HEK293 (cell line): ENCODE results near the gene INSIG2.

ENCODE experiments used
- BCL11B ChIP-seq: fragments of 450-650 bp; formaldehyde crosslinking; IDR thresholded peaks from 2 replicates; pipeline ENCODE4 v1.5.1; 2016; ENCODE audit warnings: low read depth, missing biosample characterization, missing genetic modification characterization
- HOXD13 ChIP-seq: sonication (generic); formaldehyde crosslinking; IDR thresholded peaks from 2 replicates; pipeline ENCODE4 v1.8.0; 2022; ENCODE audit warnings: missing genetic modification reagents, borderline replicate concordance
- SP2 ChIP-seq: fragments of 450-650 bp; formaldehyde crosslinking; IDR thresholded peaks from 2 replicates; pipeline ENCODE4 v1.5.1; 2016; ENCODE audit warnings: missing biosample characterization, missing genetic modification characterization
- ZBTB1 ChIP-seq: fragments of 450-650 bp; formaldehyde crosslinking; IDR thresholded peaks from 2 replicates; pipeline ENCODE4 v1.5.1; 2016; ENCODE audit warnings: missing biosample characterization, missing genetic modification characterization
- ZNF24 ChIP-seq: fragments of 450-650 bp; formaldehyde crosslinking; IDR thresholded peaks from 2 replicates; pipeline ENCODE4 v1.5.1; 2016; ENCODE audit warnings: missing biosample characterization, missing genetic modification characterization
- ZNF610 ChIP-seq: fragments of 450-650 bp; formaldehyde crosslinking; IDR thresholded peaks from 2 replicates; pipeline ENCODE4 v1.5.1; 2016; ENCODE audit warnings: missing biosample characterization, missing genetic modification characterization, borderline replicate concordance
- TF ChIP-seq, protein P1 (sequence below): fragments of 450-650 bp; formaldehyde crosslinking; IDR thresholded peaks from 2 replicates; pipeline ENCODE4 v1.5.1; 2016; ENCODE audit warnings: missing biosample characterization, missing genetic modification characterization
- TF ChIP-seq, protein P2 (sequence below): fragments of 450-650 bp; formaldehyde crosslinking; IDR thresholded peaks from 2 replicates; pipeline ENCODE4 v1.5.1; 2016; ENCODE audit warnings: missing biosample characterization, missing genetic modification characterization

DNA sequence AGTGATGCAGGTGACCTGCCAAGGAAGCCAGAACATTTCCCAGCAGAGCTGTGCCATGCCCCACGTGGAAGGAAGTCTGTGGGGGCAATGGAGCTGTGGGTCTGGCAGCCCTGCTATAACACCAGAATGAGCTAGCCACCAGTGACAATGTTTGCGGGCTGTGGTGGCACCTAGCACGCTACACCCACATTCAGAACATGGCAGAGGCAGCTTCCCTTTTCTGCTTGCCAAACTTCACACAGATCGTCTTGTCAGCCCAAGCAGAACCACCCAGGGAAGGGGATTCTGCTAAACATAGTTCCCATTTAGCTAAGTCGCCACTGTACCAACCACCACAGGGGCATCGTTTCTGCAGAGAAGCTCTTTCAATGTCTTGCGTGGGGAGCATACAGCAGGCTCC lies 47.4 kb upstream of the INSIG2 start:
- TF ChIP-seq ZNF24 (no peak), HOXD13 (CRISPR knock-in tag) (no peak), BCL11B (tag by site-specific recombination) (no peak), SP2 (tag by site-specific recombination) (no peak), ZBTB1 (tag by site-specific recombination) (no peak), ZNF610 (tag by site-specific recombination) (no peak)
- TF ChIP-seq, protein P1, sequence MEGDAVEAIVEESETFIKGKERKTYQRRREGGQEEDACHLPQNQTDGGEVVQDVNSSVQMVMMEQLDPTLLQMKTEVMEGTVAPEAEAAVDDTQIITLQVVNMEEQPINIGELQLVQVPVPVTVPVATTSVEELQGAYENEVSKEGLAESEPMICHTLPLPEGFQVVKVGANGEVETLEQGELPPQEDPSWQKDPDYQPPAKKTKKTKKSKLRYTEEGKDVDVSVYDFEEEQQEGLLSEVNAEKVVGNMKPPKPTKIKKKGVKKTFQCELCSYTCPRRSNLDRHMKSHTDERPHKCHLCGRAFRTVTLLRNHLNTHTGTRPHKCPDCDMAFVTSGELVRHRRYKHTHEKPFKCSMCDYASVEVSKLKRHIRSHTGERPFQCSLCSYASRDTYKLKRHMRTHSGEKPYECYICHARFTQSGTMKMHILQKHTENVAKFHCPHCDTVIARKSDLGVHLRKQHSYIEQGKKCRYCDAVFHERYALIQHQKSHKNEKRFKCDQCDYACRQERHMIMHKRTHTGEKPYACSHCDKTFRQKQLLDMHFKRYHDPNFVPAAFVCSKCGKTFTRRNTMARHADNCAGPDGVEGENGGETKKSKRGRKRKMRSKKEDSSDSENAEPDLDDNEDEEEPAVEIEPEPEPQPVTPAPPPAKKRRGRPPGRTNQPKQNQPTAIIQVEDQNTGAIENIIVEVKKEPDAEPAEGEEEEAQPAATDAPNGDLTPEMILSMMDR (tag by site-specific recombination), result no peak
- TF ChIP-seq, protein P2, sequence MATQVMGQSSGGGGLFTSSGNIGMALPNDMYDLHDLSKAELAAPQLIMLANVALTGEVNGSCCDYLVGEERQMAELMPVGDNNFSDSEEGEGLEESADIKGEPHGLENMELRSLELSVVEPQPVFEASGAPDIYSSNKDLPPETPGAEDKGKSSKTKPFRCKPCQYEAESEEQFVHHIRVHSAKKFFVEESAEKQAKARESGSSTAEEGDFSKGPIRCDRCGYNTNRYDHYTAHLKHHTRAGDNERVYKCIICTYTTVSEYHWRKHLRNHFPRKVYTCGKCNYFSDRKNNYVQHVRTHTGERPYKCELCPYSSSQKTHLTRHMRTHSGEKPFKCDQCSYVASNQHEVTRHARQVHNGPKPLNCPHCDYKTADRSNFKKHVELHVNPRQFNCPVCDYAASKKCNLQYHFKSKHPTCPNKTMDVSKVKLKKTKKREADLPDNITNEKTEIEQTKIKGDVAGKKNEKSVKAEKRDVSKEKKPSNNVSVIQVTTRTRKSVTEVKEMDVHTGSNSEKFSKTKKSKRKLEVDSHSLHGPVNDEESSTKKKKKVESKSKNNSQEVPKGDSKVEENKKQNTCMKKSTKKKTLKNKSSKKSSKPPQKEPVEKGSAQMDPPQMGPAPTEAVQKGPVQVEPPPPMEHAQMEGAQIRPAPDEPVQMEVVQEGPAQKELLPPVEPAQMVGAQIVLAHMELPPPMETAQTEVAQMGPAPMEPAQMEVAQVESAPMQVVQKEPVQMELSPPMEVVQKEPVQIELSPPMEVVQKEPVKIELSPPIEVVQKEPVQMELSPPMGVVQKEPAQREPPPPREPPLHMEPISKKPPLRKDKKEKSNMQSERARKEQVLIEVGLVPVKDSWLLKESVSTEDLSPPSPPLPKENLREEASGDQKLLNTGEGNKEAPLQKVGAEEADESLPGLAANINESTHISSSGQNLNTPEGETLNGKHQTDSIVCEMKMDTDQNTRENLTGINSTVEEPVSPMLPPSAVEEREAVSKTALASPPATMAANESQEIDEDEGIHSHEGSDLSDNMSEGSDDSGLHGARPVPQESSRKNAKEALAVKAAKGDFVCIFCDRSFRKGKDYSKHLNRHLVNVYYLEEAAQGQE (tag by site-specific recombination), result no peak
